DMS114 treated with DMSO at 0.1 percent for 48 hours (cell line): ENCODE results near the gene AKT1S1.
"Not testable (repeated sequence)": the region's sequence is repeated elsewhere in the genome, so short reads cannot be mapped to it uniquely, and the experiment has no call there.

Experiments used
- DNase-seq: peaks from one replicate; lab custom pipeline; 2025; ENCODE audit not compliant: unreplicated experiment; lab: John Stamatoyannopoulos, UW

AKT1S1 gene

GRCh38 chr19:49839713-49840112 lies 37.4 kb downstream of the AKT1S1 start:
- DNase-seq: no peak

- DNase-seq: no peak
Observed at GRCh38 chr19:49838885-49839588, 38.1 kb downstream of the AKT1S1 start.

GRCh38 chr19:49837425-49837824 lies 39.7 kb downstream of the AKT1S1 start:
- DNase-seq: no peak

- no peak for DNase-seq
Observed at GRCh38 chr19:49837009-49837310, 40.2 kb downstream of the AKT1S1 start.

- DNase-seq: no peak
Observed at GRCh38 chr19:49836176-49837008, 40.8 kb downstream of the AKT1S1 start.

- DNase-seq: no peak
Observed at GRCh38 chr19:49835562-49835961, 41.6 kb downstream of the AKT1S1 start.

GRCh38 chr19:49833599-49833998 lies 43.6 kb downstream of the AKT1S1 start:
- no peak for DNase-seq

GRCh38 chr19:49832556-49832955 lies 44.6 kb downstream of the AKT1S1 start:
- DNase-seq: no peak

- DNase-seq: no peak
Observed at GRCh38 chr19:49831592-49831991, 45.6 kb downstream of the AKT1S1 start.

GRCh38 chr19:49830766-49831165 lies 46.4 kb downstream of the AKT1S1 start:
- DNase-seq: no peak

- DNase-seq: no peak
Observed at GRCh38 chr19:49829721-49830120, 47.4 kb downstream of the AKT1S1 start.

GRCh38 chr19:49829200-49829599 lies 48.0 kb downstream of the AKT1S1 start:
- DNase-seq: no peak

GRCh38 chr19:49827034-49827433 lies 50.1 kb downstream of the AKT1S1 start:
- DNase-seq: no peak

- DNase-seq: no peak
Observed at GRCh38 chr19:49824662-49825061, 52.5 kb downstream of the AKT1S1 start.

- DNase-seq: no peak
Observed at GRCh38 chr19:49823472-49823871, 53.7 kb downstream of the AKT1S1 start.

- no peak for DNase-seq
Observed at GRCh38 chr19:49820125-49820524, 57.0 kb downstream of the AKT1S1 start.

- not testable (repeated sequence) for DNase-seq
Observed at GRCh38 chr19:49819452-49820115, 57.6 kb downstream of the AKT1S1 start.
